NCI-H146 (cell line): ENCODE data around the gene TLK2.
"Not testable (repeated sequence)": the region's sequence is repeated elsewhere in the genome, so short reads cannot be mapped to it uniquely, and the experiment has no call there.

Experiments used
- DNase-seq: peaks from one replicate; lab custom pipeline; 2025; lab: John Stamatoyannopoulos, UW

TLK2 gene

DNA sequence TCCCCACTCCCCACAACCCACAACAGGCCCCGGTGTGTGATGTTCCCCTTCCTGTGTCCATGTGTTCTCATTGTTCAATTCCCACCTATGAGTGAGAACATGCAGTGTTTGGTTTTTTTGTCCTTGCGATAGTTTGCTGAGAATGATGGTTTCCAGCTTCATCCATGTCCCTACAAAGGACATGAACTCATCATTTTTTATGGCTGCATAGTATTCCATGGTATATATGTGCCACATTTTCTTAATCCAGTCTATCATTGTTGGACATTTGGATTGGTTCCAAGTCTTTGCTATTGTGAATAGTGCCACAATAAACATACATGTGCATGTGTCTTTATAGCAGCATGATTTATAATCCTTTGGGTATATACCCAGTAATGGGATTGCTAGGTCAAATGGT lies 82.3 kb downstream of the TLK2 start:
- DNase-seq, result not testable (repeated sequence)

DNA sequence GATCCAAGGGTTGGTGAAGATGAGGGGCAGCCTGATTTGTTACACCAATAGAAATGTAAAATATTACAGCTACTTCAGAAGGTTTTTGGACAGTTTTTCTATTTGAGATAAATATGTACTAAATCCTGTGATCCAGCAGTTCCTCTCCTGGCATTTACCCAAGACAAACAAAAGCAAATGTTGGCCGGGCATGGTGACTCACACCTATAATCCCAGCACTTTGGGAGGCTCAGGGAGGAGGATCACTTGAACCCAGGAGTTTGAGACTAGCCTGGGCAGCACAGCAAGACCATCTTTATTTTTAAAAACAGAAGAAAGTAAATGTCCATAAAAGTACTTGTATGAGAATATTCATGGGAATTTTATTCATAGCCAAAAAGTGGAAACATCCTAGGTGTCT lies 84.0 kb downstream of the TLK2 start:
- no peak for DNase-seq

DNA sequence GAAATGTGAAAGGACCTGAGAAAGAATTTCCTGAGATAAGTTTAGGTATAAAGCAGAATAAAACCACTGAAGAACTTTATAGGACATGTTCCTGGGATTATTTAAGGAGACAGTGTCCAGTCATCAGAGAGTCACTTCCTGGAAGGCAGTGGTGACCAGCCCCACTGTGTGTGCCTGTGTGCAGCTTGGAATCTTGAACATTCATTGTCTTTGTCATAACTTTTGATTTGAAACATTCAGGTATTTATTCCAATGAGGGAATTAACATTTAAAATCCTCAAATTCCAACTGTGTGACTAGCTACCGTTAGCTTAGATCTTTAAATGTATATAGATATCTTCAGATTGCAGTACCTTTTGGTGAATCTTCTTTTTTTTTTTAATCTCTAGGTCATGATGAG lies 87.2 kb downstream of the TLK2 start:
- no peak for DNase-seq

DNA sequence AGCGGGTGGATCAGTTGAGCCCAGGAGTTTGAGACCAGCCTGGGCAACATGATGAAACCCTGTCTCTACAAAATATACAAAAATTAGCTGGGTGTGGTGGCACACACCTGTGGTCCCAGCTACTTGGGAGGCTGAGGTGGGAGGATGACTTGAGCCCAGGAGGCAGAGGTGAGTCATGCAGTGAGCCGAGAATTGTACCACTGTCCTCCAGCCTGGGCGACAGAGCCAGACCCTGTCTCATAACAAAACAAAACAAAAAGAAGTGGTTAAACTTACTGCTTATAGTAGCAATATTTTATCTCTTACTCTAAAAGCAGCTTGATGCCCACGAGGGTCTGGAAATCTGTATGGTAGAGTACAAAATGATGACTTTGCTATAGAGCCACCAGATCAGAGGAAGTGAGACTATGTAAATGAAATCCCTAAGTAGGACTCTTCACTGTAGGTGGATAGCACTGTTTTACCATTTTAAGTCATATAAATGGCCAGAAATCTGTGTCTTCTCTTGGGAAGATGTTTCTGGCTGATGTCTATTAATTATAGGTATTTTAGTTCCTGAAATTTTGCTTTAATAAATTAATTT lies 88.5 kb downstream of the TLK2 start:
- DNase-seq, result no peak

DNA sequence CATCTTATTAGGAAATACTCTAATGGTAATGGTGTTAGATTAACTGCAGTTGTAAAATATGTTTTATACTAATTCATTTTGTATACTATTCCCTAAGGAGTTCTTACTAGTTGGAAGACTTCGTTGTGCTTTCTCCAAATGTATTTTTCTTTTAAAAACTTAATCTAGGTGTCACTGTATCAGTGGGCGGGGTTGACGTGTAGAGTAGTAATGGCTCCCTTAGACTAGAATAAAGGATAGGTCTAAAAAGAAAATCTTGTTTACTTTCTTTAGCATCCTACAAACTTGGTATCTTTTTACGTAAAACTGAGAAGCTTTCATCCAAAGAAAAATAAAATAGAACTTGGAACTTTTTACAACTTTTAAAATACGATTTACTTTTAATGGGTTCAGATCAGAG lies 93.9 kb downstream of the TLK2 start:
- no peak for DNase-seq

DNA sequence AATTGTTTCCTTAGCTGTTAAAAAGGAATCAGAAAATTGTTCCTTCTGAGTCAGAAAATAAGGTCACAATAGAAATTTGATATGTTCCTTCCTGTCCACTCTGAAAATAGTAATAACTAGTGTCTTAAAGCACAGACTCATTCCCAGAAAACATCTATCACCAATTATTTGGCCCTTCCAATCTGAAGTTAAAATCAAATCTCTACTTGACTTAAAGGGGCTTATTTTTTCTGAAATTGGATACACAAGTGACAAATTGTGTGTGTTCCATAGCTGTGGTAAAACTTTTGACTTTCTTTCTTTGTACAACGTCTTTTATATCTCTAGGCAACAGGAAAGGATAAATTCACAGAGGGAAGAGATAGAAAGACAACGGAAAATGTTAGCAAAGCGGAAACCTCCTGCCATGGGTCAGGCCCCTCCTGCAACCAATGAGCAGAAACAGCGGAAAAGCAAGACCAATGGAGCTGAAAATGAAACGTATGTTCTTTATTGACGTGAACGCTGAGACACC lies 94.3 kb downstream of the TLK2 start:
- no peak for DNase-seq

DNA sequence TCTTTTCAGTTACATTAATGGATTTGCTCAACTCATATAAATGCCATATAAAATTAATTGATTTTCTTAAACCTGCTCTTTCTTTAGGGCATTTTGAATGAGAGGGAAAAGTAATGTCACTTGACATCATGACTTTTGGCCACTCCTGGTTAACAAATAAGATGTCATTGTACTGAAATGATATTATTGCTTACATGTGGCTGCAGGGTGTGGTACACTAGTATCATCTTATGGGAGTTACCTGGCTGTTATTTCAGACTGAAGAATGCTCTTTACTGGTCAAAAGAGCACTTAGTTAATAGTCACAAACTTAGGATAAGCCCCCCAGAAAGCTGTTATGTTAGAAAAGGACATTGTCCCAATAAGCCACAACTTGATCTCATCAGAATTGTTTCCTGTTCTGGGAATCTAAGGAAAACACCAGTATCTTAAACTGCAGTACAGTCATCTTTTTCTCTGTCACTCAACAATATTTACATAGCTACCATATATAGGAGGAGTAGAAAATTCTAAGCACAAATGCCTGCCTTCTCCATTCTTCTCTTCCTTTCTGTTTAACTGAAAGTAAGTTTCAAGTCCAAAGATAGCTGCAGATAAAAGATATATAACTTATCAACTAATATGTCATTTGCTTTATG lies 95.0 kb downstream of the TLK2 start:
- DNase-seq, result no peak

DNA sequence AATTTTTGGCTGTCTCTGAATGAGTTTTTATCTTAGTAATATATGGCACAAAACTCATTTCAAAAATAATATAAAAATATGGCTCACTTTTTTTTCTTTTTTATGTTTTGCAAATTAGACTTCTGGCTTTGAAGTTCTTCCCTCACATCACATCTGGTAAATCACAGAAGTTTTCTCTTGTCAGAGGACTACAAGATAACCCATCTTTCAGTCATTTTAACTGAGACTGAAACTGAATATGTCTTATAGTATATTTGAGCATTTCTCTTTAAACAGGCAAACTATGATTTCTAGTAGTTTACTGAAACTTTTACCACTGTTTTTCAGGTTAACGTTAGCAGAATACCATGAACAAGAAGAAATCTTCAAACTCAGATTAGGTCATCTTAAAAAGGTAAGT lies 97.8 kb downstream of the TLK2 start:
- DNase-seq, result no peak

DNA sequence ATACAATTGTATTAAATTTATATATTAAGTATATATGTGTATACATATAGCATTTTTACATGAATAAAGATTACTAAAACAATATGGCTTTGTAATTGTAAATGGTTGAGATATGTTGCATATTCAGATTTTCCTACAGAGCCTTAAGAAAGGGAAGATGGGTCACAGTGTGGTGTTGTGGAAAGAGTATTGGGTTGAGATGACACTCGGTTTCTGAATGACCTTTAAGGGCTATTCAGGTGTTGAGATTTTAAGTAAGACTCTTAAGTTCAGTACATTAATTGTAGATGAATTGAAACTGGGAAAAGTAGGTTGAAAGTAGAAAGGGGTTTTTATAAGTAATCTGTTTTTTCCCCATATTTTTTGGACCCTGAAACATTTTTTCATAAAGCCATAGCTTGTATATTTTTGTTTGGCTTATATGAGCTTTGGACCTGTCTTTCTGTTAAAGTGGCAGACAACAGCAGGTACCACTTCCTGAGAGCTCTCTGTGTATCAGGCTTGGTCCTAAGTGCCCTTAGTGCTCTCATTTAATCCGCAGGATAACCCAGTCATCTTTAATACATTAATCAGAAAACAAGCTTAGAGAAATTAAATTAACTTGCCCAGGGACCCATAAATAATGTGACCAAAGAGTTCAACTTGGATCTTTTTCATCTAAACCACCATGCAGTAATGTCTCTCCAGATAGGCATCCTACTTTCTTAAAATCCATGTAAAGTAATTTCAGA lies 100.3 kb downstream of the TLK2 start:
- DNase-seq, result no peak

DNA sequence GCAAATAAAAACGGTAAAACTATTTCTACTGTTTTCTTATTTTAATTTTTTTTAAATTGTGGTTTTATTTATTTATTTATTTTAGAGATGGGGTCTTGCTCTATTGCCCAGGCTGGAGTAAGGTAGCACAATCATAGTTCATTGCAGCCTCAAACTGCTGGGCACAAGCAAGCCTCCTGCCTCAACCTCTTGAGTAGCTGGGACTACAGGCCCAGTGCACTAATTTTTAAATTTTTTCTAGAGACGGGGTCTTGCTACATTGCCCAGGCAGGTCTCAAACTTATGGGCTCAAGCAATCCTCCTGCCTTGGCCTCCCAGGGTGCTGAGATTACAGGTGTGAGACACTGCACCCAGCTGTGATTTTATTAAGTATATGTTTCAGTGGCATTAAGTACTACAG lies 102.3 kb downstream of the TLK2 start:
- no peak for DNase-seq

DNA sequence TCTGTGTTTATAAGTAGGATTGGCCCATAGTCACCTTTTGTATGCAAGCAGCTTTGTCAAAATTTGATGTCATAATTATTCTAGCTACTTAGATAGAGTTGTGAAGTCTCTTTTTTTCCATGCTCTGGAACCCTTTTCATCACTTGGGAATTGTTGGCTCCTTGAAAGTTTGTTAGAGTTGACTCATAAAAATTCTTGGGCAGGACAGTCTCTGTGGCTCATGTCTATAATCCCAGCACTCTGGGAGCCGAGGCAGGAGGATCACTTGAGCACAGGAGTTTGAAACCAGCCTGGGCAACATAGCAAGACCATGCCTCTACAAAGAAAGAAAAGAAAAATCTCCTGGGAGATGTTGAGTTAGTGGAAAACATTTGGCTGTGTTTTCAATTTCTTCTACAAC lies 103.1 kb downstream of the TLK2 start:
- no peak for DNase-seq

DNA sequence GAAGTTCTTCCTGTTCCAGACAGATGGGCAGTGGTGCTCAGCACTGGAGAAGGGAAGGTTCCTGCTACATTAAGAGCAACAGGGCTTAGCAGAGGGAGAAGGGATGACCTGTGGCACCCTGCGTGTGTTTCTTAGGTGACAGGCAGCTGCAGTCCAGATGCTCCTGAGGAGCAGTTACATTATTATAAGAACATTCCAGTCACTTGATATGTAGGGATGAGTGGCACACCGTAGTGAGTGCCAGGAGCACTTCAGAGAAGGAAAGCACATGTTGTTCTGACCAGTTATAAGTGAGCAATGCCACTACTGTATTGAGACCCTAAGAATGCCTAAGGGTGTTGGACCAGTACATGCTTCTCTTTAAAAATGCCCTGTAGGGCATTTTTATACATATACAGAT lies 108.9 kb downstream of the TLK2 start:
- no peak for DNase-seq

DNA sequence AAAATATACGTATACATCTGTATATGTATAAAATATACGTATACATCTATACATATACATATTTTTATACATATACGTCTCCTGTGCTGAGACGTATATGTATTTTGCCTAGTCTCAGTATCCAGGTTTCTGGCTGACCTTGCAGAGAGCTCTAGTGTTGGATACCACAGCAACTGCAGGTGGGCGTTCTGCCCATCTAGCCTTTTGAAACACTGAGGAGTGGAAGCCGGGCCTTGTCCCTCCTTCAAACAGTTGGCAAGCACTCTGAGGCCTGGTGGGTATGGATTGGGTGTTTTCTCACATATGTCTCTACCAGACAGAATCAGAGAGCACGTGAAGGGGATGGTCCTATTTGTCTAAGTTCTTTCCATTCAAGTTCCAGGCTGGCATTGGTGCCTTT lies 109.5 kb downstream of the TLK2 start:
- DNase-seq, result no peak

DNA sequence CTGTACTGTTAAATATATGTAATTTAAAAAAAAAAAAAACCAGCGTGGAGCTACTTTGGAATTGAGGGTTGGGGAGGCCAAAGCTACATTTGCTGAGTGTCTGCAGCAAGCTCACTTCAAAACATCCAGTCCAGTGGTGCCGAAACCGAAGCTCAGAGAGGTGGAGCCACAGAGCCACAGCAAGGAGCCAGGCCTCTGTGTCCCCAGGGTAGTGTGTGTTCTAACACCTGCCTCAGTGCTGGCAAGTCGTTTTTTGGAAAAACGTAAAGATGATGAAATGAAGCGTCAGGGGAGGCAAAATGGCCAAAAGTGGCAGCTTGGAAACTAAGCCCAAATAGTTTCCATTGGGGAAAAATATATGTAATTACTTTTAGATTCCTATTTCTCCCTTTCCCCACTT lies 112.7 kb downstream of the TLK2 start:
- no peak for DNase-seq

DNA sequence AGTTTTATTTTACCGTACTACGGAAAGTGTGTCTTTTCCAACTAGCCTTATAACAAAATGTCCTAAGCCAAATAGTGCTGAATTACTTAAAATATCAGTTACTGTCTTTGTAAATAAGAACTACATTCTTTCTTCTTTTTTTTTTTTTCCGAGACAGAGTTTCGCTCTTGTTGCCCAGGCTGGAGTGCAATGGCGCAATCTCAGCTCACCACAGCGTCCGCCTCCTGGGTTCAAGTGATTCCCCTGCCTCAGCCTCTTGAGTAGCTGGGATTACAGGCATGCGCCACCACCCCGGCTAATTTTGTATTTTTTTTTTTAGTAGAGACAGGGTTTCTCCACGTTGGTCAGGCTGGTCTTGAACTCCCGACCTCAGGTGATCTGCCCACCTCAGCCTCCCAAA lies 113.2 kb downstream of the TLK2 start:
- DNase-seq, result not testable (repeated sequence)

DNA sequence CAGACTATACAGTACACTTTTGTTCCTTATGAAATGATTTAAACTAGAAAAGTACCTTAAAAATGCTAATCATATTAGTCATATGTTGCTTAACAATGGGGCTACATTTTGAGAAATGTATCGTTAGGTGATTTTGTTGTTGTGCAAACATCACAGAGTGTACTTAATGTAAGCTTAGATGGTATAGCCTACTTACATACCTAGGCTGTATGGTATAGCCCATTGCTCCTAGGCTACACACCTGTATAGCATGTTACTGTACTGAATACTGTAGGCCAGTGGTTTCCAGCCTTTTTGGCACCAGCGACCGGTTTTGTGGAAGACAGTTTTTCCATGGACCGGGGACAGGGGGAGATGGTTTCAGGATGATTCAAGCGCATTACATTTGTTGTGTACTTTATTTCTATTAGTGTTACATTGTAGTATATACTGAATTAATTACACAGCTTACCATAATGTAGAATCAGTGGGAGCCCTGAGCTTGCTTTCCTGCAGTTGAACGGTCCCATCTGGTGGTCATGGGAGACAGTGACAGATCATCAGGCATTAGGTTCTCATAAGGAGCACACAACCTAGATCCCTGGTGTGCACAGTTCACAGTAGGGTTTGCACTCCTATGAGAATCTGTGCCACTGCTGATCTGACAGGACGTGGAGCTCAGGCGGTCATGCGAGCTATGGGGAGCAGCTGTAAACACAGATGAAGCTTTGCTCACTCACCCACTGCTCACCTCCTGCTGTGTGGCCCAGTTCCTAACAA lies 113.9 kb downstream of the TLK2 start:
- peak; percentile 33 for DNase-seq

DNA sequence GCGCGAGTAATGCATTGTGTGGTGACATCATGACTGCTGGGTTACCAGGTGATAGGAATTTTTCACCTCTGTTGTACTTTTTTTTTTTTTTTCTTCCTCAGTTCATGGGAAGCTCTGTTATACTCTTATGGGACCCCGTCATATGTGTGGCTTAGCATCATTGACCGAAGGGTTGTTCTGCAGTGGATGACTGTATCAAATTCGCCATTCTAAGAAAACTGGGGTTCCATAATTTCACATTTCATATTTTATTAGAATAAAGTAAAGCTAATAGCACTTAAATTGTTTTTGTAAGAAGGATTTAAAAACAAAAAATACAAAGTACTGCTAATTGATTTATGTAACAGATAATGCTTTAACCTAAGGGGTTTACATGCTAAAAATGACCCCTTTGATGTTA lies 116.9 kb downstream of the TLK2 start:
- DNase-seq, result no peak

DNA sequence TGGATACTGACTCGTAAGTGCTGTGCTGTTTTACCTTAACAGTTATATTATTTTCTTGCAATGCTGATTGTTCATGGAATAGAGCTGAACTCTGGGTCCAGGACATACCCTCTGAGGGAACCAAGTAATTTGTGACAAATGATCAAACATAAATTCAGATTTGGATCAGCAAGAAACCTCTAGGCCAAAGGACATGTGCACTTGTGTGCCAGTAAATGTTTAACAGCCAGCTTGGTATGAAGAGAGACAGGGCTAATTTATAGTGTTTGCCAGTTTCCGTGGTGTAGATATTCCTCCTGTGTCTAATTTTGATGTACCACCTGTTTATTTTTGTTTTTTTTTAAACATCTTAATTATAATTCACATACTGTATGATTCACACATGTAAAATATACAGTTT lies 118.0 kb downstream of the TLK2 start:
- DNase-seq, result no peak

DNA sequence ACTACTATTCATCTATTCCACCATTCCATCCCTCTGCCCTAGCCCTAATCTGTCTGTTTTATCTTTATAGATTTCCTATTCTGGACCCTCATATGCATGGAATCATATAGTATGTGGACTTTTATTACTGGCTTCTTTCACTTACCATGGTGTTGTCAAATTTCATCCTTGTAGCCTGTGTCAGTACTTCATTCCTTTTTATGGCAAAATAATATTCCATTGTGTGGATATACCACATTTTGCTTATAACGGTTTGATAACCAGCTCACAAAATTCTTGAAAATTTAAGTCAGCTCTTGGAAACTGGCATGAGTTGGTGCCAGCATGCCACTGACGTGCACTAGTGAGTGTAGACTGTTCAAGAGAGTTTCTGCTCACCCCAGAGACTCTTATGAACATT lies 118.5 kb downstream of the TLK2 start:
- DNase-seq, result no peak

DNA sequence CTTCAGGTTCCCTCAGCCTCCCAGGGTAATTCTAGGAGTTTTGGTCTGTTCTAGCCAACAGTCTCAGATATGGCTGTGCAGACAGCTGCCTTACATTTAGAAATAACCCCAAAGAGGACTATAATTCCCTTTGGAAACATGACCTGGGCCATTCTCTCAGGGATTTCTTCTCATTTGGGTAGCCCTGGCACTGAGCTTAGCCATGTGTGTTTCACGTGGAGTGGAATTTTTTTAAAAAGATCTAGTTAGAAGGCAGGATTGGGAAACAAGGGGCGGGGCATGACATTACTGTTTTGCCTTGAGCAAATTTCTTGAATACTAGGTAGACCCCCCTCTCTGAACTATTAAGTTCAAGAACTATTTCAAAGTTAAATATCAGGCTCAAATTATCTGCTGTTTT lies 119.3 kb downstream of the TLK2 start:
- DNase-seq, result no peak

DNA sequence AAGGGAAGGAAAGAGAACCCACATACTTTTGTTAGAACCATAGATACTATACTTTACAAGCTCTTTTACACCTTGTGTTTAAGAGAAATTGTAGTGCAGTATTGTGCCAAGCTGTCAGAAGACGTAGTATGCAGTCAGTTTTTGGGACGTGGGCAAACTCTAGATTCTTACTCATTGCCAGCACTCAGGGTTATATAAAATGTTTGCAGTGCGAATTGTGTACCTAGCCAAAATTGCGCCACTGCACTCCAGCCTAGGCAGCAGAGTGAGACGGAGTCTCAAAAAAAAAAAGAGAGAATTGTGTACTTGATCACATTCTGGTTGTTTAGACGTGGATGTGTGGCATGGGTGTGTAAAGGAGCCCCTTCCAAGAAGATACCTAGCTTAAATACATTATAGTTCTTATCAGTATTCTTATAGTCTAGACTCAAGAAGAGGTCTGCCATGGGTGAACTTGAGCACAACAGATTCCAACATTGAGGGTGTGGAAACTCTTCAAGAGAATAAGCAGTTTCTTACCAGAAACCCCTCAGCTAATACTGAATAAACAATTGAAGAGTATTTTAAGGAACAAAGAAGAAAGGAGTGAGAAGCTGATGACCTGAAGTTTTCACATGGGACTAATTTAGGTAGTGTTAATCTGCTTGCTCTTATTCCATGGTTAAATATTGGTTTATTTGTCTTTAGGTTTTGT lies 121.5 kb downstream of the TLK2 start:
- DNase-seq, result no peak

DNA sequence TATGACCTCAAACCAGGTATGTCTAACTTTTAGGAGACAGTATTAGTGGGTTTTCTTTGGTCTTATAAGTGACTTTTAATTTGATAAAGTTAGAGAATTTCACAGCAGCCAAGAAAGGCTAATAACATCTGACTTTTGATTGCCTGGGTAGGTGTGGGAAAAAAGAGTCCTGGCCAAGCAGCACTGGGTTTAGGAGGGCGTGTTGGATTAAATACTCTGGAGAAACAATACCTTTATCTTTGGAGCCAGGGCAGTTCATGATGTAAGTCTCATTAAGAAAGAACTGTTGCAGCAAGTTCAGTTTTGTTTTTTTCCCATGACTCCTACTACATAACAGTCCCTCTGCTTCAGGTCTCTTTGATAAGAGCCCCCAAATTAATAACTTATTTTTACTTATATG lies 122.2 kb downstream of the TLK2 start:
- no peak for DNase-seq
